Measurements from ENCODE around the gene RAVER1. TPM values are rescaled to one million over a fixed set of nuclear protein-coding genes. Genes with fewer than 3 reads are reported as not detected.

The RAVER1 gene
- total and polyA plus RNA-seq, 9 of the 15 experiments (the other 6 are each of a cell fraction or from before 2014, with no cell fraction given), result 0.06 to 113 (median 7.0) TPM

DNA sequence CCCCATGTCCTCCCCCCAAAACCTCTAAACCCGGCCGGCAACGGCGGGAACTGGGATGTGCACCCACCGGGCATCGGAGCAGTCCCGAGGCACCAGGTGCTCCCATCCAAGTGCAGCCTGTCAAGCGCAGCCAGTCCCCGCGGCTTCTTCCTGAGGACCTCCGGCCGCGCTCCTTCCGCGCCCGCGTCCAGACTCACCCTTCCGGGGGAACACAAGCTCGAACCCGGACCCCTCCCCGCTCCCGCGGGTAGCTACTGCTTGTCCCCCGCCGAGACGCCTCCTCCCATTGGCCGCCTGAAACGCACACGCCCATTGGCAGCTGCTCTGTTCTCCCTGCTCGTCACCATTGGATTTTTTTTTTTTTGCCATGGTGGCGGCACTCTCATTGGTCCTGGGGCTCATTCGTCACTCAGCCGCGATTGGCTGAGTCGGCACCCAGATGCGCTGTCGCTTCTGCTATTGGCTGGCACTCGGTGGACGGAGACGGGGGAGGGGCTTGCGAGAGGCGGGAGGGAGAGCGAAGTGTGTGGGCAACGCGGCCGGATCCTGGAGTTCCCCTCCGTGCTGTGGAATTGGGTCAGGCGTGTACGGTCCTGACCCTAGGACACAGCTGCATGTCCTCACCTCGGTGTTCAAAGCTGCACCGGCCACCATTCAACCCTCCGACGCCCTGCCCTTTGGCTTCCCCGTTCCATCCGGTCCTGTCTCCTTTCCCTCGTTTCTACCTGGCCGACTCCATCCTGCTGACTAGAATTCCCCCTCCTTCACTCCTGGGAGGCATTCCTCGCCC is 47.2 kb upstream of the RAVER1 start, which contains the start of gene TYK2 (continued):
- TF ChIP-seq ZNF165 (CRISPR knock-in tag; IDR thresholded peaks at IDR 0.05; ENCODE audit: borderline replicate concordance) (no peak), CHCHD3 (CRISPR knock-in tag; IDR thresholded peaks at IDR 0.05) (no peak), KLF10 (CRISPR knock-in tag; IDR thresholded peaks at IDR 0.05) (no peak), TOE1 (IDR thresholded peaks at IDR 0.05; ENCODE audit: borderline replicate concordance) (no peak; the same call in 1 of the 2 replicates), TOE1 (CRISPR knock-in tag; IDR thresholded peaks at IDR 0.05; ENCODE audit: borderline replicate concordance, low read depth) (no peak), CEBPB (tag; IDR thresholded peaks at IDR 0.05) (no peak), KDM5B (IDR thresholded peaks at IDR 0.05; ENCODE audit: insufficient replicate concordance, low read depth, low read length) (peak; percentile 92), BRCA1 (IDR thresholded peaks at IDR 0.05) (no peak), BRCA1 (CRISPR knock-in tag; IDR thresholded peaks at IDR 0.05) (no peak), ARNT (IDR thresholded peaks at IDR 0.05) (no peak; a peak in 1 of 4 replicates), RBM25 (IDR thresholded peaks at IDR 0.05; ENCODE audit: low read depth, low read length, severe bottlenecking) (peak; percentile 89), ZNF76 (CRISPR knock-in tag; IDR thresholded peaks at IDR 0.05; ENCODE audit: borderline replicate concordance) (no peak), SUPT5H (IDR thresholded peaks at IDR 0.05) (peak; percentile 97), EGR1 (conservative IDR thresholded peaks at IDR 0.05) (peak; percentile 68), JUNB (CRISPR knock-in tag; conservative IDR thresholded peaks at IDR 0.05) (no peak), XRCC5 (IDR thresholded peaks at IDR 0.05; ENCODE audit: low read depth, low read length) (no peak; the same call in 1 of the 2 replicates), MYNN (IDR thresholded peaks at IDR 0.05) (no peak), MYNN (CRISPR knock-in tag; IDR thresholded peaks at IDR 0.05) (no peak), SMARCA5 (IDR thresholded peaks at IDR 0.05) (no peak), ZKSCAN8 (CRISPR knock-in tag; IDR thresholded peaks at IDR 0.05) (peak; percentile 99), GABPB1 (CRISPR knock-in tag; IDR thresholded peaks at IDR 0.05) (peak; percentile 62; the same call in 1 of the 2 replicates), SAP30 (IDR thresholded peaks at IDR 0.05; ENCODE audit: borderline replicate concordance, insufficient read depth, low read depth, low read length, poor library complexity, severe bottlenecking) (no peak), MCM7 (IDR thresholded peaks at IDR 0.05) (no peak), PREB (CRISPR knock-in tag; IDR thresholded peaks at IDR 0.05) (no peak; the same call in 1 of the 2 replicates), ZNF280A (IDR thresholded peaks at IDR 0.05; ENCODE audit: low read depth, partially characterized antibody) (no peak), ZFPM2 (CRISPR knock-in tag; IDR thresholded peaks at IDR 0.05) (0 out of 2 replicates have a peak, but pooled peaks have one; percentile 23)
- TF ChIP-seq, protein P1, sequence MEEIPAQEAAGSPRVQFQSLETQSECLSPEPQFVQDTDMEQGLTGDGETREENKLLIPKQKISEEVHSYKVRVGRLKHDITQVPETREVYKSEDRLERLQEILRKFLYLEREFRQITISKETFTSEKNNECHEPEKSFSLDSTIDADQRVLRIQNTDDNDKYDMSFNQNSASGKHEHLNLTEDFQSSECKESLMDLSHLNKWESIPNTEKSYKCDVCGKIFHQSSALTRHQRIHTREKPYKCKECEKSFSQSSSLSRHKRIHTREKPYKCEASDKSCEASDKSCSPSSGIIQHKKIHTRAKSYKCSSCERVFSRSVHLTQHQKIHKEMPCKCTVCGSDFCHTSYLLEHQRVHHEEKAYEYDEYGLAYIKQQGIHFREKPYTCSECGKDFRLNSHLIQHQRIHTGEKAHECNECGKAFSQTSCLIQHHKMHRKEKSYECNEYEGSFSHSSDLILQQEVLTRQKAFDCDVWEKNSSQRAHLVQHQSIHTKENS (CRISPR knock-in tag; IDR thresholded peaks at IDR 0.05), result no peak

All from K562 (cell line).